ENCODE measurements around the gene CYP24A1.

CYP24A1 gene

GRCh38 chr20:54188132-54188849 is 14.5 kb upstream of the CYP24A1 start:
- Histone ChIP-seq H3K36me3 (ENCODE audit: control insufficient read depth, low read length) (no peaks in the 10 kb centered on the region), H3K4me3 (ENCODE audit: low read length) (no peak overlapping the region), H3K4me2 (ENCODE audit: low read length) (no peak overlapping the region), H3K27me3 (ENCODE audit: control insufficient read depth, low read length) (0 out of 2 replicates have a peak, but pooled peaks cover 1% of the 10 kb centered on the region), H3K4me1 (ENCODE audit: control insufficient read depth, low read length) (no peaks in the 10 kb centered on the region), H3K27ac (ENCODE audit: low read depth, low read length) (no peak overlapping the region), H4K20me1 (ENCODE audit: control insufficient read depth, insufficient read depth, low read depth, low read length) (no peaks in the 10 kb centered on the region), H3K9me3 (ENCODE audit: control insufficient read depth, insufficient read depth, low read length) (no peaks in the 10 kb centered on the region), H3K79me2 (ENCODE audit: control insufficient read depth, low read length) (no peaks in the 10 kb centered on the region), H3F3A (ENCODE audit: control insufficient read depth, insufficient read depth) (no peaks in the 10 kb centered on the region), H3K9me2 (replicated peaks; ENCODE audit: control insufficient read depth, low read length) (no peaks in the 10 kb centered on the region)
- TF ChIP-seq EZH2phosphoT487 (IDR thresholded peaks at IDR 0.05; ENCODE audit: borderline replicate concordance, low read length): no peak
- TF ChIP-seq, protein P1, sequence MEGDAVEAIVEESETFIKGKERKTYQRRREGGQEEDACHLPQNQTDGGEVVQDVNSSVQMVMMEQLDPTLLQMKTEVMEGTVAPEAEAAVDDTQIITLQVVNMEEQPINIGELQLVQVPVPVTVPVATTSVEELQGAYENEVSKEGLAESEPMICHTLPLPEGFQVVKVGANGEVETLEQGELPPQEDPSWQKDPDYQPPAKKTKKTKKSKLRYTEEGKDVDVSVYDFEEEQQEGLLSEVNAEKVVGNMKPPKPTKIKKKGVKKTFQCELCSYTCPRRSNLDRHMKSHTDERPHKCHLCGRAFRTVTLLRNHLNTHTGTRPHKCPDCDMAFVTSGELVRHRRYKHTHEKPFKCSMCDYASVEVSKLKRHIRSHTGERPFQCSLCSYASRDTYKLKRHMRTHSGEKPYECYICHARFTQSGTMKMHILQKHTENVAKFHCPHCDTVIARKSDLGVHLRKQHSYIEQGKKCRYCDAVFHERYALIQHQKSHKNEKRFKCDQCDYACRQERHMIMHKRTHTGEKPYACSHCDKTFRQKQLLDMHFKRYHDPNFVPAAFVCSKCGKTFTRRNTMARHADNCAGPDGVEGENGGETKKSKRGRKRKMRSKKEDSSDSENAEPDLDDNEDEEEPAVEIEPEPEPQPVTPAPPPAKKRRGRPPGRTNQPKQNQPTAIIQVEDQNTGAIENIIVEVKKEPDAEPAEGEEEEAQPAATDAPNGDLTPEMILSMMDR (IDR thresholded peaks at IDR 0.05; ENCODE audit: low read depth, low read length, poor library complexity, severe bottlenecking): no peak

DNA sequence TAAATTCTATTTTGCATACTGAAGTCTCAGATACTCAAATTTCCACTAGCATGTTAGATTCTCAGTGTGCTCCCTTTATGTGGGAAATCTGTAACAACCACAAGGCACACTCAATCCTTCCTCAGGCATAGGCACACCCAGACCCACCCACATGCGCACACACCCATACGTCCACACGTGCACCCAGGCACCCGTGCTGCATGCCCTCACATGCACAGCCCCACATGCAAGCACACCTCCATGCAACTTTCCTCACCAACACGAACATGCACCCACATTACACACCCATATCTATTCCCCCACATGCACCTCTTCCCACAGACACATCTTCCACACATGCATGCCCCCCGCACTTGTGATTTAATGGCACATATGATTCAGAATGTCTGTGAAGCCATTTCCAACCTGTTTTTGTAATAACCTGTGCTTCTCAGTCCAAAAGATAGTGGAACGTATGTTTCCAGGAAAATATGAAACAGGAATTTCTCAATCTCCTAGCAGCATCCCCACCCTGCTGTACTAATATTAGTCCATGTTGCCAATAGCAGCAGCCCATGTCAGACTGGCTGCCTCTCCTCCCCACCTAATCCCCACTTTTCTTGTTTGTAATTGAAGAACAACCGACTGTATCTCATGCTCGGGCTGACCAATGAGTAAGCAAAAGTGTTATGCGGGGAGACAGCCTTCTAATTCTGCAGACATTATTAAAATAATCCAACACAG is 11.3 kb upstream of the CYP24A1 start:
- Histone ChIP-seq H3K36me3 (ENCODE audit: control insufficient read depth, low read length) (no peaks in the 10 kb centered on the region), H3K4me1 (ENCODE audit: control insufficient read depth, low read length) (no peaks in the 10 kb centered on the region), H3K27me3 (ENCODE audit: control insufficient read depth, low read length) (peaks cover 17% of the 10 kb centered on the region), H3K4me2 (ENCODE audit: low read length) (no peak overlapping the region), H3K4me3 (ENCODE audit: low read length) (no peak overlapping the region), H3K27ac (ENCODE audit: low read depth, low read length) (no peak overlapping the region), H3F3A (ENCODE audit: control insufficient read depth, insufficient read depth) (no peaks in the 10 kb centered on the region), H3K79me2 (ENCODE audit: control insufficient read depth, low read length) (no peaks in the 10 kb centered on the region), H3K9me3 (ENCODE audit: control insufficient read depth, insufficient read depth, low read length) (no peaks in the 10 kb centered on the region), H4K20me1 (ENCODE audit: control insufficient read depth, insufficient read depth, low read depth, low read length) (no peaks in the 10 kb centered on the region), H3K9me2 (replicated peaks; ENCODE audit: control insufficient read depth, low read length) (no peaks in the 10 kb centered on the region)
- TF ChIP-seq, protein P1 (IDR thresholded peaks at IDR 0.05; ENCODE audit: low read depth, low read length, poor library complexity, severe bottlenecking): no peak
- no peak for TF ChIP-seq EZH2phosphoT487 (IDR thresholded peaks at IDR 0.05; ENCODE audit: borderline replicate concordance, low read length)

DNA sequence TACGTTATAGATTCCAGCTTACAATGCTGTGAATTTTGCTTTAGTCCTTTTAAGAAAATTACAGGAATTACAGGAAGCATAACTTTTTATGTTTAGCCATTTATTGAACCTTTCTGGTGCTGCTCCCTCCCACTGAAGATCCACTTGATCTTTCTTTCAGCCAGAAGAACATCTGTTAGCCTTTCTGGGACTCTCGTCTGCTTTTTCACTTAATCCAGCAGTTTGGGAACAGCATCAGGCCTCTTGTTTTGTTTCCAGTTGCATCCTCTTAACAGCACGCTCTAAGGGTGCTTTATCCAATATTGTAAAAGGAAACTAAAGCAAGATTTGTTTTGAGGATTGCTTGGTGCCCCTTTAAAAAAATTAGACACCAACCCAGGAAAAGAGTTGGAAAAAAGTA is 10.3 kb upstream of the CYP24A1 start:
- H3K9me2 ChIP-seq (replicated peaks; ENCODE audit: control insufficient read depth, low read length): no peaks in the 10 kb centered on the region
- TF ChIP-seq, protein P1 (IDR thresholded peaks at IDR 0.05; ENCODE audit: low read depth, low read length, poor library complexity, severe bottlenecking): no peak
- TF ChIP-seq EZH2phosphoT487 (IDR thresholded peaks at IDR 0.05; ENCODE audit: borderline replicate concordance, low read length): no peak
- peaks cover 17% of the 10 kb centered on the region for H3K27me3 ChIP-seq (ENCODE audit: control insufficient read depth, low read length)
- no peak overlapping the region for H3K27ac ChIP-seq (ENCODE audit: low read depth, low read length)
- H4K20me1 ChIP-seq (ENCODE audit: control insufficient read depth, insufficient read depth, low read depth, low read length): no peaks in the 10 kb centered on the region
- H3K4me1 ChIP-seq (ENCODE audit: control insufficient read depth, low read length): no peaks in the 10 kb centered on the region
- H3K9me3 ChIP-seq (ENCODE audit: control insufficient read depth, insufficient read depth, low read length): no peaks in the 10 kb centered on the region
- no peak overlapping the region for H3K4me2 ChIP-seq (ENCODE audit: low read length)
- no peak overlapping the region for H3K4me3 ChIP-seq (ENCODE audit: low read length)
- no peaks in the 10 kb centered on the region for H3K36me3 ChIP-seq (ENCODE audit: control insufficient read depth, low read length)
- H3F3A ChIP-seq (ENCODE audit: control insufficient read depth, insufficient read depth): no peaks in the 10 kb centered on the region
- H3K79me2 ChIP-seq (ENCODE audit: control insufficient read depth, low read length): no peaks in the 10 kb centered on the region
